Stimulated activated CD8-positive, alpha-beta memory T cell treated with anti-CD3 and anti-CD28 coated beads, Interleukin-15, amount 100 ng/mL, for 1 hour (primary cell): ENCODE measurements around the gene COPE.

ENCODE experiments used
- DNase-seq: peaks from one replicate; pipeline ENCODE4 v3.0.0-alpha.2; 2020; ENCODE audit warnings: low read depth

COPE gene

DNA sequence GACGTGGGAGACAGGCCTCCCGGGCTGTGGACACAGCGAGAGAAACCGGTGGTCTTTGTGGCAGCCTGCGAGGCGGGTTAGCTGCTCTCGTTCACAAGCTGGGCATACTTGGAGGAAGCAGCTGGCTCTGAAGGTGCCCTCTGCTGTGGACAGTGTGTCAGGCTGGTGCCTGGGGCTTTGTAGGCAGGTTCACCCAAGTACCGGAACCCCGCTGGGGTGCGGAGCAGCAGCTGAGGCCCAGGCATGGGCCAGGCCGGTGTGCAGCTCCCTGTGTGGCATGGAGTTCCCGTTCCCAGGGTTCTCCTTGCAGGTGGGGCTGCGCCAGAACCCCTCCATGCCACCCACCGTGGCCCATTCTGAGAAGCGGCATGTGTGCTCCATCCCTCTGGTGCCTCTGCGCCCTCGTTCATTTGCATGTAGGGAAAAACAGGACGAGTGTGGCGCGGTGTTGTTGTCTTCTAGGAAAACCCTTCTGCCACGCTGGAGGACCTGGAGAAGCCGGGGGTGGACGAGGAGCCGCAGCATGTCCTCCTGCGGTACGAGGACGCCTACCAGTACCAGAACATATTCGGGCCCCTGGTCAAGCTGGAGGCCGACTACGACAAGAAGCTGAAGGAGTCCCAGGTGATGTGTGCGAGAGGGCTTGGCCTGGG, 67.4 kb downstream of the COPE start:
- DNase-seq: no peak

DNA sequence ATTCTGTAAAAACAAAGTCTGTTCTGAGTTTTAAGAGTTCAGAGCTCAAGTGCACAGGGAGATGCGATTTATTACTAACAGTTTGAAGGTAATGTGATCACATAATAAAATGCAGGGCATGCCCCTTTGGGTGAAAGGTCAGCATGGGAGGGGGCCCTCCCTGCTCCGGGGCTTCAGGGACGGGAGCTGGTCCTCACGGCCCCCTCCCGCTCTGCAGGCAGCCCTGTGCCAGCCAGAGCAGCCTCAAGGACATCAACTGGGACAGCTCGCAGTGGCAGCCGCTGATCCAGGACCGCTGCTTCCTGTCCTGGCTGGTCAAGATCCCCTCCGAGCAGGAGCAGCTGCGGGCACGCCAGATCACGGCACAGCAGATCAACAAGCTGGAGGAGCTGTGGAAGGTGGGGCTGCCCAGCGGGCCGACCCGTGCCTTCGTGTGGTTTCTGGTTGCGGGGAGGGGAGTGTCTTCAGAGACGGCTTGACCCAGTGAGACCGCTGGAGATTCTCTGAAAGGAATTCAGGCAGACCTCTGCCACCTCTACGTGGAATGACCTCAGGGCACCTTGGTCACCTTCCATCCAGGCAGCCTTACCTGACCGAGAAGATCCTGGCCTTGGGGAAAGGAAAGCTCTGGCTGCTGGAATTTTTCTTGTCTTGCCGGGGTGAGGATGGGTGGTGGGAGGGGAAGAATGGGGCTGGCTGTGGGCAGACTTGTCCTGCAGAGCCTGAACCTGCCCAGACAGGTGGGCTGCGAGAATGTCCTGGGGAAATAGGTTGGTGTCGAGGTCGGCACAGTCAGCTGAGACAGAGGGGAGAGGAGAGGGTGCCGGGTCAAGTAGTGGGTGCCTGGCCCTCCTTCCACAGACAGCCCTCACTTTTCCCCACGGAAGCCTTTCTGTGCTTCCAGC, 68.5 kb downstream of the COPE start:
- no peak for DNase-seq

DNA sequence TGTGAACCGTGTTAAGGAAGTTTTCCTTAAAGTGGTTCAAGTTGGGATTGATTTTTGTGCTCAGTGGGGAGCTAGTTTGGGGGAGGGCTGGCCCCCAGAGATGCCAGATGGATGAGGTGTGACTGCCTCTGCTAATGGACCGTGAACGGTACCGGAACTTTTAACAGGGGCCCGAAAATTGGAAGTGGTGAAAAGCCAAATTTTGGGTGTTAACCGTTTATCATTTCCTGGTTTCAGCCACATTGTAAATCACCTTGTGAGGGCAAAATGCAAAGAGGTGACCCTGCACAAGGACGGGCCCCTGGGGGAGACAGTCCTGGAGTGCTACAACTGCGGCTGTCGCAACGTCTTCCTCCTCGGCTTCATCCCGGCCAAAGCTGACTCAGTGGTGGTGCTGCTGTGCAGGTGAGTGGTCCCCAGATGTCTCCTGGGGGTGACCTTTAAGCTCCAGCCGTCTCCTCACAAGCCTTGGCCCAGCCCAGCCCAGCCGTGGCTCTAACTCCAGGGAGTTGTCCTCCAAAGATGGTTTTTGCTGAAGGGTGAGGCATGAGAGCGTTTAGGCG, 69.3 kb downstream of the COPE start:
- DNase-seq: no peak
